GM18870 (cell line): ENCODE data around the gene ZNF536.

Source experiments
- ATAC-seq: cut with Tn5 transposase; IDR thresholded peaks from one replicate; pipeline ENCODE4 v1.9.1; 2021; ENCODE audit warnings: moderate library complexity; ENCODE audit not compliant: unreplicated experiment

The ZNF536 gene

DNA sequence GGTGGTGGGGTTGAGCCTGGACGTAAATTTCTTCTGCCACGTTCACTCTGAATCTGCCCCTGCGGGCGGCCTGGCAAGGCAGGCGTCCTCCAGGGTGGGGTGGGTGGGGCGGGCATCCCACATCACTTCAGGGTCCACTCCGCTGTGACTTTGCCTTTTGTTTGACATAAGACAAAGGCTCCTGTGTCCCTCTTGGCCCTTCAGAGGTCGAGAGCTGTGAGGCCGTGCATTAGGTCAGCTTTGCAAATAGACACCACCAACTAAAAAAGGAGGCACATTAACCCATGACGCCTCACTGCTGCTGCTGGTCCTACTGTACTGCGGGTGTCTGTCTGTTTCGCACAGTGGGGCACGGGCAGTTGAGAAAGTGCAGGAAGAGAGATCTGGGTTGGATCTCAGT lies 10.5 kb upstream of the ZNF536 start:
- no peak for ATAC-seq

DNA sequence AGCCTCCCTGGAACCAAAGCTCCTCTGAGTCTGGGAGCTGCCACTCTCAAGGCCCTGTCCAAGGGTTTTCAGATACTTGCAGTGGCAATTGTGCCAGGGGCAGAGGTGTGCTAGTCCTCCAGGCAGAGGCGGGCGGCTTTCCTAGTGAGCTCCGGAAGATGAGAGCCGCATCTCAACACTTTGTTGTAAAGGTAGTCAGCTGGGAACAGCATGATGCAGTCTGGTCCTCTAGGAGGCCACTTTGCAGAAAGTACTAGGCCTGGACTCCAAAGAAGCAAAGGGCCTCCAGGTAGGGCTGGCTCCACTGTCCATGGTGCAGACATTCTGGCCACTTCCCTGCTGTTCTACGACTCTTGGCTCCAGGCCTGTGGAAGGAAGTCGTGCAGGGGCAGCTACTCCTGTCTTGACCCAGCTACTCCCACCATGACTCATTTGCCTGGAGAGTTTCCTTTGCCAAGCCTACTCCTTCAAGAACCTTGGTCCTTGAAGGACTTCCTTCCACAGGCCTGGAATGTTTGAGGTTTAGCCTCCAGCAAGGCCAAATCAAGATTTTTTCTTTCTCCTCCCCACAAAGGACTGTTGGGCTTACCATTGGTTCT lies 9.9 kb upstream of the ZNF536 start:
- ATAC-seq: no peak

DNA sequence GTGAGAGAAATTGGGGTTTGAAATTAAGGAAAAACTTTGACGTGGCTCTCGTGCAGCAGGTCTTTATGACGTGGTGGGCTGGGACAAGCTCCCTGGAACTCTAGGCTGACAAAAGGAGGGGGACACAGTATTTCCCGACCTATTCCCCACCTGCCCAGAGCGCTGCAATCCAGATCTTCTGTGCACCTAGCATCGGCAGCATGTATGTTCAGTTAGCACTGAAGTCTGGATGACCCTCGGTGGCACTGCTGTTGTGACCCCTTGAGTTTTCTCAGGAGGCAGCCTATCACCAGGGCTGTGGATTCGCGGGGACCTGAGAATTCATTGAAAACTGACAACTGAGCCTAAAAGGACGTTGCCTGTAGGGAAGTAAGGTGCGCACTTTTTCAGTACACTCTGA lies 9.1 kb upstream of the ZNF536 start:
- no peak for ATAC-seq

DNA sequence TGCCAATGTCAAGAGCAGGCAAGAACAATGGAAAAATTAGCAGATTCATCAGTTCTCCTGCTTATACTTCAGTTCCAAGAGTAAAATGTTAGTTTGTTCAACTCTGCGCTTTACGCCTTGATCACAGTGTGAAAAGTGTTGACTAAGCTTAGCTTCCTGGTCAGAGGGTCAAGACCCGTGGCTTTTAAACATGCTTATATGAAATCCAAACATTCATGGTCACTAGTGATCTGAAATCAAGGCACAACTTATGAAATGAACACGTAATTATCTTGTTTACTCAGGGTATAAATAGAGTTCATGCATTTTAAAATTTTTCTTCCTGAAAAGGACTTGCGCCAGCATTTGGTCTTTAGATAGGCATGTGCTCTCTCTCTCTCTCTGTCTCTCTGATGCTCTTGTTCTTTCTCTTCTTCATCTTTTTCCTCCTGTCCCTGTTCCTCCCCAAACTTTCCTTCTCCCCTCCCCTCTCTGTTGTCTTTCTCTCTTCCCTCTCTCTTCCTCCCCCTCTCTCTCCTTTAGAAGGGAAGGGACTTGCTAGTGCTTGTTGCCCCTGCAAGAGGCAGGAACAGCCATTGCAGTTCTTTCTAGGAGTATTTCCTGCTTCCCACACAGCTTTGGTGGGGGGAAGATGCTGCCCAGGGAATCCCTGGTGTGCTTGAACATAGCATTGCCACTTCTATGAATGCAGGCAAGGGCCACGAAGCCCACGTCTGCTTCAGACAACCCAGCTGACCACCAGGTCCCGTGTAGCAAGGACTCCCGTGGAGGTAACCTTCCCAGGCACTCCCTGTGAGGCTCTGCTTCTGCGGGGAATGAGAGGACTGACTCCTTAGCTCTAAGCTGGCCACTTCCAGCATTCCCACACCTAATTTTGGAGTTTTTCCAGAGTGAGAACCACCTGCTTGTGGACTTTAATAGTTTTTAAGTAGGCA lies 7.1 kb upstream of the ZNF536 start:
- ATAC-seq: no peak

DNA sequence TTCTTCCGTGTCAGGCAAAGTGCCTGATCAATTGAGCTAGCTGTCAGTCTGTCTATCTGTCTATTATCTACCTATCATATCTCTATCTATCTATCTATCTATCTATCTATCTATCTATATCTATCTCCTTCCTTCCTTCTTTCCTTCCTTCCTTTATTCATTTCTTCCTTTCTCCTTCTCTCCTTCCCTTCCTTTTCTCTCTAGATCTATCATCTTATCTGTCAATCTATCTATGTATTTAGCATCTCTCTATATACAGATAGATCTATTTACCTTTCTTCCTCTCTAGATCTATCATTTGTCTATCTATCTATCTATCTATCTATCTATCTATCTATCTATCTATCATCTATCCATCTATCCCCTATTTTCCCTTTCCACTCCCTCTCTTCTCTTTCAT lies 5.9 kb upstream of the ZNF536 start:
- no peak for ATAC-seq

DNA sequence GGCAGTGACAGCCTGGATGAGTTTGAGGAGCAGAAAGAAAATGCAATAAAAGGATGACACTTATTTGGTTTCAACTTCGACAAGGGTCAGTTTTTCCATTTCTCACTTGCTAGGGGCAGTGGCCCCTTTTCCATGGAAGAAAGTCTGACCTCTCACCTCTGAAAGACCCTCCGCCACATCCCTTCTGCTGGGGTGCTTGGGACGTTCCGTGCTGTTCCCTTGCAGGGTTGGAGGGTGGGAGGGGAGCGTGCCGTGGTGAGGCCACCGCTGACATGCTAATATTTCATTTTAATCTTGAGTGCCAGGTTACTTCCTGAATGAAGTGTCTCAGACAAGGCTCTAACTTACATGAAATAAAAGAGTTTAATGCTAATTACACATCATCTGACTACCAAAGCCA lies 5.2 kb upstream of the ZNF536 start:
- ATAC-seq: no peak

DNA sequence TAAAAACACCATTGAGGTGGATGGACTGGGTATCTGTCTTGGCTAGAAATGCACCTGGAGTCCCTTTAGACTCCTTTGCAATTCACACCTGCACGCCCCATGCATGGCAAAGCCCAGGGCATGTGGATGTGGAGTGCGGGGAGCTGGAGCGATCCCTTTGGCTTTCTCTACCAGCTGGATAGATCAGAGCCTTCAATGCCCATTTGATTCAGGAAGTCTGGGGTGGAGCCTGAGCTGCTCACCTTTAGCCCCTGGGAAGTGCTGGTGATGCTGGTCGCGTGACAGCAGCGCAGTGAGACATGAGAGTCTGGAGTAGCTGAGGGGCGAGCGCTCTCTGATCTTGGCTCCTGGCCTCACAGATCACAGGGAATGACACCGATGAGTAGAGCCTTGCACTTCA lies 4.8 kb upstream of the ZNF536 start:
- no peak for ATAC-seq

DNA sequence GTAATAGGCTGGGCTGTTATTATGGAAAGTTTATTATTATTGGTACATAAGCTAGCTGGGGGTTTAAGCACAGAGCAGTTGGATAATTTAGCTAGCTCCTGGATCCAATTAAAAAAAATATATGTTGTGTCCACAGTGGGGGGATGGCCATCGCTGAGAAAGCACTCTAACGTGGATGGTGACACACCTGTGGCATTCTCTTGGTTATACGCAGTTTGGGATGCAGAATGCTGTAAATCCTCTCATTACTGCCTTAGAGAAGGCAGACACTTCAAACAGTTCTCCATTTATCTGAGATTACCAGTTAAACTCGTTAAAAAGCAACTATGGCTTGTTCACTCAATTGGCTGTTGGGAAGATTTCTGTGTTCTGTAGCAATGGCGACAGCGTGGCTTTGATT lies 2.4 kb upstream of the ZNF536 start:
- no peak for ATAC-seq

DNA sequence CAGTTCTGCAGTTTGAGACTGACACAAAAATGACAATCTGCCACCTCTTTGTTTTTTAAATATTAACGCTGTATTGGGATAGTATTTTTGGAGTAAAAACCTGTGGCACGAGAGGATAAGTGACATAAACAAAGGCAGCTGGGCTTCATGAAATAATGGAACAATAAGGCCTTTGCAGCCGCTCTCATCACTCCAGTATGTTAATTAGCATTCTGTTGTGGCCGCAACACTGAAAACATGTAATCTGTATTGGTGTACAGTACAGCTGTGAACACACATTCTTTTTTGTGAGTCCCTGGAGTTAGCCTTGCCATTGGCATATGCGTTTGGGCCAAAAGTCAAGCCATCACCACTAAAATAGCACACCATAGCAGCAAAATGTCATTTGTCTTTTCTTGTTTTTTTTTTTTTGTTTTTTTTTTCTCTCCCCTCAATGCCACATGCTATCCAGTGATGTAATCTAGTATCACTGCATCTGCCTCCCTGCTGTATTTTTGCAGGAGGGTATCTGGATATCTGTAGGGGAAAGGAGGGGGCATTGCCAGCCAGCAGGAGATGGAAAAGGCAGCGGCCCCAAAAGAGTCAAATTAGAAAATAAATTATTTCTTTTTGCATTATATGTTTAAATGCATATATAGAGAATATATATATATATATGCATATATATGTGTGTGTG lies 885 bp upstream of the ZNF536 start:
- no peak for ATAC-seq

DNA sequence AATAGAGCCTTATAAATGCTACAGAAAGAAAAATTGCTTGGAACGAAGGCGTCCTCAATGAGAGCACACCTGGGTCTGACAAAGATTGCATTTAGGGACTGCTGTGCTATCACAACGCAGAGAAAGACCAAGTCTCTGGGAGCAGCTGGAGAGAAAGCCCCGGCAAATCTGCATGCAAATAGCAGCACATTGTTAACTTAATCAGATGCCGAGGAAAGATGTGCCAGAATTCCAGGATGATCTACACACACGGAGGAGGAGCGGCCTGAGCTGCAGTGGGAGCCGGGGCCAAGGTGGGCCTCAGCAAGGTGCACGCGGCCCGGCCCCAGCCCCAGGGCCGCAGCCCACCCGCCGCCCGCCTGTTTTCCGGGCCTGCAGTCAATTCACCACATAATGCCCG lies 1.4 kb downstream of the ZNF536 start:
- ATAC-seq: no peak

DNA sequence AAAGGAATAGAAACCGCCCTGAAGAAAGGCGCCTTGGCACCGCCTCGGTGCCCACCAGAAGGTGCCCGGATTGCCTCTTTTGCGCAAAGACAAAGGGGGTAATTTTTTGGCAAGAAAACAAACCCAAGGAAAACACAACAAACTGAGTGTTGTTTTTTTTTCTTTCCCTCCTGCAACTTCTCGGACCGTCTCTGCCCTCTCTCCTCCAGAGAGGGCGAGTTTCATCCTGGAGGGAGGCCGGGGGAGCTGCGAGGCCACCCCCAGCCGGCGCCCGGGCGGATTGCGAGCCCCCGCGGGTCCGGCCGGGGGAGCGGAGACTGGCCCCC lies 2.3 kb downstream of the ZNF536 start:
- no peak for ATAC-seq

DNA sequence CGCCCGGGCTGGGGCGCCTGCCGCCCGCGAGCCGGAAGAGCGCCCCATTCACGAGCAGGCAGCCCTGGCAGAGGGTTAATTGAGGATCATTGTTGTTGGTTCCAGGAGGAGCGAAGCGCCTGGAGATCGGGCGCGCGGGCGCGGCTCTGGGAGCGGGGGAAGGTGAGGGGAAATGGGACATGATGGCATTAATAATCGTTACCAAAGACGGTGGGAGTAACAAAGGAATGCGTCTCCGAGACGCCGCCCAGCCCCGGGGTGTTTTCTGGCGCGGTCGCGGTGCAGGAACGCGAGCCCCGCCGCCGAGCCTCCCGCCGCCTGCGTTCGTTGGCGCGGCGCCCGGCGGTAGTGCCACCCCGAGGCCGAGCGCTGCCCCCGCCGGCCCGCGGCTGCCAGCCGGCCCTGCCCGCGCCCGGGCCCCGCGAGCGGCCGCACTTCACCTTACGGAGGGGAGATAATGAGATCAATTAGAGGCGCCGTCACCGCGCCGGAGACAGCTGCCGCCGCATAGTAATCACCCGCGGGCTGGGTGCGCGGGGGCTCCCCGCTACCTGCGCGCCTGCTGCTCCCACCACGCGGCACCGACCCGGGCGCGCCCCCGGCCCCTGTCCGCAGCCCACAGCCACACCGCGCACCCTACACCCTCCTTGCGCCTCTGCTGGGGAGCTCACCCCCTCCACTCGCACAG lies 2.8 kb downstream of the ZNF536 start:
- ATAC-seq: no peak

DNA sequence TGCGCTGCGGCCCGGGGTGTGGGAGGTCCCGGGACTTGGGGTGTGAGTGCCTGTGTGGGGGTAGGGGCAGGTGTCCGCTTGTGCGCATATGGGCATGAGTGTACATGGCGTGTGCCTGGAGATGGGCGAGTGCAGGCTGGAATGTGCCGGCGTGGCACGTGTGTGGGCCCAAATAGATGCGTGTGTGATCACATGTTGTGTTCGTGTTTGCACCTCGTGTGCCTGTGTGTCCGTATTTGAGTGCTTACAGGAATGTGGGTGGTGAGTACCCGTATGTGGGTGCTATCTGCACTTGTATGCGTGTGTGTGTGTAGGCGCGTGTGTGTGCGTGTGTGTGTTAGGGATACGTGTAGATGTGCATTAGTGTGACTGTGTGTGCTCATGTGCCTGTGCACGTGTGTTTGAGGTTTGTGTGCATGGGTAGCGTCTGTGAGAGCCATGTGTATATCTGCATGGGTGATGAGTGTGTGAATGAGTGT lies 3.4 kb downstream of the ZNF536 start:
- no peak for ATAC-seq

DNA sequence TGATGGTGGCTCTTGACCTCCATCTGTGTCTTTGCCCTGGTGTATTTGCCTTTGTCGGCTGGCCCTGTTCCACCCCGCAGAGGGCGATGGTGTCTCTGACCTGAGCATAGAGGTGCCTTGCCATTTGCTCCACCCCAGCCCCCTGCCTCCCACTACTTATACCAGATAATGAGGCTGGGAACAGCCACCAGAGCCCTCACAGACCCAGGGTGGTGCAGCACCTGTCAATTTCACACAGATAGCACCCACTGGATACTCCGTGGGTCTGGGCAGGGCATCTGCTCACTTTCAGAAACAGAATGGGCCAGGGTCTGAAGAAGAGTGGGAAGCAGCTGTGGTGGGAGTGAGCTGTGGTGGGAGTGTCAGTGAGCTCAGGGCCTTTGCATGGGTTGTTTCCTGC lies 4.1 kb downstream of the ZNF536 start:
- ATAC-seq: no peak

DNA sequence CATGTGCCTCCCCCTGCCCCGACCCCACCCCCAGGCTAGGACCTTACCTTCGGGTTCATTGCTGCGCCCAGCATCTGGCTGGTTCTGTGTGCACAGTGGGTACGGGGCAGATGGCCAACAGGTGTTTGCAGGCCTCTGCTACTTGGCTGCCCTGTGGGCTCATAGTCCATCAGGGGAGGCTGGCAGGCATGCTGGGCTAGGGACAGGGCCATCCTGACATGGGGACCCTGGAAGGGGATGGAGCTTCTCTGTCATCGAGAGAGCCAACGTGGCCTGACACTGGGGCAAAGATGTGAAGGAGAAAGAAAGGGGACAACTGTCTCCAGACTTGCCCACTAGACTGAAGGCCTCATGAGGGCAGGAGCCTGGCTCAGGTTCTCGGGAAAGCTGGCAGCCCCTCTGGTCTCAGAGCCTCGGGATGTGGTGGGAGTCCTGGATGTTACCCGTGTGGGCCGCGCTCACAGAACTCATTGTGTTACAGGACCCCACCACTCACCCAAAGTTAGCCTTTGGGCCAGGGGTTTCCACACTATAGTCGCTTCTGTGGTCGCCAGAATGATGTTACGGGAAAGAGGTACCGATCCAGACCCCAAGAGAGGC lies 4.7 kb downstream of the ZNF536 start:
- ATAC-seq: no peak

DNA sequence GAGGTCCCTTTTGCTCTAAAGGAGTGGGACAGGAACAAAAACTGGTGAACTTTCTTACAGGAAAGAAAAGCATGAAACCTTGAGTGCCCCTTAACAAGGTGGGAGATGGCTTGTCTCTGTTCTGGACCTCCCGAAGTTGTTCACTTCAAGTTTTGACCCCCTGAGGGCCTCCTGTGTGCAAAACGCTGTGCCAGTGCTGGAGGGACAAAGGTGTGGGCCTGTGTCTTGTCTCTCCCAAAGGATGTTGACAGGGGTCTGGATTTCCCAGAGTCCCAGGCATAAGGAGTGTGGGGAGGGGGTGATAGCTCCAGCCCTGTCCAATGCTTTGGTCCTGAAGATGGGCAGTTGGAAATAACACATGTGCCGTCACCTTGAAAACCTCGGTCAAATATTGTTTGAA lies 6.5 kb downstream of the ZNF536 start:
- ATAC-seq: no peak

DNA sequence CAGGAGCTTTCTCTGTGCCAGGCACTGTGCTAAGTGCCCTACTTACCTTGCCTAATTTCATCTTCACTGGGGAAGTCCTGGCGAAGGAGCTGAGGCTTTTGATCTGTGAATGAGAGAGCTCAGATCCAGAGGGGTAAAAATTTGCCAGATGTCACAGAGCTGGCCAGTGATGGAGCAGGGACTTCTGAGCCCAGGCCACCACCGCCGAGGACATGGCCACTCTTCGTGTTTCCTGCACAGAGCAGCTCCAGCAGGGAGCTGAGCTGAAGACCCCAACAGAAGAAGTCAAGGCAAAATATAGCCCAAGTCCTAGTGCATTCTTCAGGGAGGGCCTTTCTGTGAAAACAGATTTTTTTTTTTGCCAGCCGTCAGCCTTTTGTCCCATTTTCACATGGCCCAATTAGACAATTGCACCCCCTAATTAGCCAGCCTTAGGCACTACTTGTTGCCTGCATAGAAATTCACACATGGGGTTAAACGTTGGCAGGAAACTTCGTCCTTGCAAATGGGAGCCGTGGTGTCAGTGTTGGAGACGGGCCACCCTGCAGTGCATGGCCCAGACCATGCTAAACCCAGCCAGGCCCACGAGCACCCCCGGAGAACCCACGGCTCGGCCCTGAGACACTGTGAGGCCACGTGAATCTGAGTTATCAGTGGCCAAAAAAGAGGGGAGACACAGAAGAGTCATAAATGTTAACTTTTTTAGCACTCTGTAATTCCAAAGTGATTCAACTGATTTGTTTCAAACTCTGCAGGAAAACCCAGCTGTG lies 7.8 kb downstream of the ZNF536 start:
- ATAC-seq: no peak

DNA sequence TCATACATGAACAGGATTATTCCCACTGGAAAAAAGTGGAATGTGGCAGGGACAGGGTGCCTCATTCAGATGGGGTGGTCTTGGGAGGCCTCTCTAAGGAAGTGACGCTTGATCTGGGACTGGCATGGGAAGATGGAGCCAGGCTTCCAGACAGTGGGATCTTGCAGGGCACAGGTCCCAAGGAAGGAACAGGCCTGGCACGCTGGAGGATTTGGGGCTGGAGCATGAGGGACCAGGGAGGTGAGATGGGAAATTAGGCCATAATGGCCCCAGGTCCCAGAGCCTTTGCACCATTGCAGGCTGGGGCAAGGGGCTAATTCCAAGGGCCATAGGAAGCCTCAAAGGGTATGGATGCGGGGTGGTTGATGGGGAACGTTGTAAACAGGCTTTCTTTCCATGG lies 9.2 kb downstream of the ZNF536 start:
- no peak for ATAC-seq

DNA sequence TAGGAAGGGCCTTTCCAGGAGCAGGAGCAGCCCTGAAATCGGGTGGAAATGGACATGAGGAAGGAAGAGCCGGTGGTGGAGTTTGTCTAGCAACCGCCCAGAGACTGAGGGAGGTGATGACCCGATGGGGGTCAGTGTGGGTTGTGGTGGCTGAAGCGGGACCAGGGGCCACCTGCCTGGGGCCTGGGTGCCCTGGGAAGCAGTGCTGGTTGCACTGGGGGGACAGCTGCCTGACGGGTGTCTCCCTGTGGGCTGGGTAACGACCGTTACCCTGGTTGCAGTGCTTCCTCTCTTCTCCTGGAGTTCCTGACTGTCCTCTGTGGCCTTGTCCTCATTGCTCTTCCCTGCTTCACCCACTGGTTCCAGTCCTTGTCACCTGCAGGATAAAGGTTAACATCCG lies 13.0 kb downstream of the ZNF536 start:
- no peak for ATAC-seq

DNA sequence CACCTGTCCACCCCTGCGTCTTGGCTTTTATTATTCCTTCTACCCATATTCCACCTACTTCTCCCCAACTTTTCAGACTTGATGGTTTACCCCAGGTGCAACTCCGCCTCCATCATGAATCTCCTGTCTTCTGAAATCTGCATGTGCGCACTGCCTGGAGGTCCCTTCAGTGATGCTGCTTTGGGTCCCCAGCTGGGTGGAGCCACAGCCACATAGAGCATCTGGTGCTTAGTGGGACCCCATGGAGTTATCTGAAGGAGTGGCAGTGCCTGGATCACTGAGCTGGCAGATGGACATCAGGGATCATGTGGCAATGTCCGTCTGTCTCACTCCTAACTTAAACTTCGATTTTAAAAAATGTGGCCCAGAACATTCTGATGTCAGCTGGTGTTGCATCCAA lies 13.5 kb downstream of the ZNF536 start:
- ATAC-seq: no peak
